ENCODE results near the gene MLN. TPM values are rescaled to one million over a fixed set of nuclear protein-coding genes. Genes with fewer than 3 reads are reported as not detected.

MLN gene
- total and polyA plus RNA-seq, 2 donors (not counting 3 experiments of a cell fraction or from before 2014, with no cell fraction given), result not detected

- H3K27me3 ChIP-seq (ENCODE audit: control insufficient read depth in 2 of 2, insufficient read depth in 2 of 2, low read length in 2 of 2), result no peaks in the 10 kb centered on the region
- intact Hi-C loops (cut with micrococcal nuclease), result no loop called here
- H3K79me2 ChIP-seq (ENCODE audit: control insufficient read depth, insufficient read depth, low read length), result no peaks in the 10 kb centered on the region
- no peak overlapping the region for H3K4me2 ChIP-seq (ENCODE audit: insufficient read depth, low read length)
- no peak overlapping the region for H3K27ac ChIP-seq (ENCODE audit: insufficient read depth, low read depth, low read length)
- dilution Hi-C loops (cut with MboI; ENCODE audit: extremely low pct_ligation_motif_present, low sequenced_read_pairs), result no loop called here
- H3K9ac ChIP-seq (replicated peaks; ENCODE audit: extremely low read depth, insufficient read depth, low read length), result no peak overlapping the region
- H3K9me3 ChIP-seq (replicated peaks; ENCODE audit: control insufficient read depth, insufficient read depth, low read length), result no peaks in the 10 kb centered on the region
- ChIA-PET CTCF (no interaction called here), POLR2A (no interaction called here)
- no peak for FAIRE-seq
- no peaks in the 10 kb centered on the region for H3K4me1 ChIP-seq (ENCODE audit: control insufficient read depth, extremely low read depth, insufficient read depth, low read length)
- no peak overlapping the region for H3K4me3 ChIP-seq (replicated peaks in 1 of 3; ENCODE audit: insufficient read depth in 1 of 3, low read depth in 1 of 3, low read length in 3 of 3)
- H3K36me3 ChIP-seq (ENCODE audit: control insufficient read depth in 2 of 2, extremely low read depth in 1 of 2, insufficient read depth in 2 of 2, low read length in 2 of 2), result no peaks in the 10 kb centered on the region
- H3K9me1 ChIP-seq (replicated peaks; ENCODE audit: control insufficient read depth, extremely low read depth, insufficient read depth, low read length), result no peaks in the 10 kb centered on the region
- H4K20me1 ChIP-seq (replicated peaks; ENCODE audit: control insufficient read depth, extremely low read depth, insufficient read depth, low read length), result no peaks in the 10 kb centered on the region
- no peak overlapping the region for H2AFZ ChIP-seq (ENCODE audit: low read depth, low read length)
- TF ChIP-seq POLR2A (IDR thresholded peaks at IDR 0.05; ENCODE audit: low read depth, low read length) (no peak), GATA2 (IDR thresholded peaks at IDR 0.05; ENCODE audit: insufficient read depth, insufficient read length, low read depth, low read length) (no peak), MAX (IDR thresholded peaks at IDR 0.05; ENCODE audit: insufficient read depth, insufficient read length) (no peak), JUN (IDR thresholded peaks at IDR 0.05; ENCODE audit: borderline replicate concordance, insufficient read depth, insufficient read length, low read depth) (no peak), FOS (IDR thresholded peaks at IDR 0.05; ENCODE audit: borderline replicate concordance, insufficient read depth, low read length) (no peak), MYC (IDR thresholded peaks at IDR 0.05; ENCODE audit: low read depth, low read length) (no peak), CTCF (IDR thresholded peaks at IDR 0.05; ENCODE audit: extremely low read depth in 1 of 2, insufficient read depth in 1 of 2, low read depth in 1 of 2, low read length in 2 of 2) (no peak), POLR2AphosphoS5 (IDR thresholded peaks at IDR 0.05; ENCODE audit: insufficient read depth, low read depth, low read length) (no peak), EZH2 (IDR thresholded peaks at IDR 0.05; ENCODE audit: borderline replicate concordance, low read depth, low read length, severe bottlenecking) (no peak)
- DNase-seq (ENCODE audit: low read depth, low spot score), result no peak
- BruUV-seq (replicated peaks), result no TSS peak
These were observed 44.7 kb upstream of the MLN start for GRCh38 chr6:33848484-33848883.
